NCI-H1694 (cell line): ENCODE data around the gene PLEKHA7.

Experiments used
- DNase-seq: peaks from one replicate; lab custom pipeline; 2025; lab: John Stamatoyannopoulos, UW

The PLEKHA7 gene

GRCh38 chr11:16841984-16842383, 172.2 kb downstream of the PLEKHA7 start:
- DNase-seq = peak; percentile 55

GRCh38 chr11:16841481-16841880, 172.7 kb downstream of the PLEKHA7 start:
- DNase-seq = no peak

GRCh38 chr11:16840951-16841350, 173.3 kb downstream of the PLEKHA7 start:
- no peak for DNase-seq

GRCh38 chr11:16839821-16840220, 174.4 kb downstream of the PLEKHA7 start:
- no peak for DNase-seq

GRCh38 chr11:16834384-16834783, 179.8 kb downstream of the PLEKHA7 start:
- no peak for DNase-seq

GRCh38 chr11:16833026-16833425, 181.2 kb downstream of the PLEKHA7 start:
- no peak for DNase-seq

GRCh38 chr11:16832193-16832539, 182.0 kb downstream of the PLEKHA7 start:
- no peak for DNase-seq

- no peak for DNase-seq
These were observed 182.7 kb downstream of the PLEKHA7 start for GRCh38 chr11:16831316-16832192.

GRCh38 chr11:16827139-16827538, 187.1 kb downstream of the PLEKHA7 start:
- DNase-seq = no peak

- no peak for DNase-seq
These were observed 188.2 kb downstream of the PLEKHA7 start for GRCh38 chr11:16825968-16826367.

GRCh38 chr11:16825101-16825500, 189.1 kb downstream of the PLEKHA7 start:
- DNase-seq = no peak

GRCh38 chr11:16820324-16821092, 193.7 kb downstream of the PLEKHA7 start:
- peak; percentile 56 for DNase-seq

GRCh38 chr11:16818284-16818683, 195.9 kb downstream of the PLEKHA7 start:
- DNase-seq = no peak

- no peak for DNase-seq
These were observed 196.9 kb downstream of the PLEKHA7 start for GRCh38 chr11:16817351-16817750.

- DNase-seq = no peak
These were observed 197.6 kb downstream of the PLEKHA7 start for GRCh38 chr11:16816358-16817270.

GRCh38 chr11:16815047-16815767, 199.0 kb downstream of the PLEKHA7 start:
- no peak for DNase-seq

- no peak for DNase-seq
These were observed 199.7 kb downstream of the PLEKHA7 start for GRCh38 chr11:16814410-16815046.

GRCh38 chr11:16813126-16813525, 201.1 kb downstream of the PLEKHA7 start:
- DNase-seq = no peak

GRCh38 chr11:16812274-16812673, 201.9 kb downstream of the PLEKHA7 start:
- DNase-seq = no peak

GRCh38 chr11:16811136-16812020, 202.8 kb downstream of the PLEKHA7 start:
- DNase-seq = no peak
